GM19463 (cell line): Measurements from ENCODE around the gene MBD5.

Experiments used
- ATAC-seq: cut with Tn5 transposase; IDR thresholded peaks from one replicate; pipeline ENCODE4 v1.9.1; 2021; ENCODE audit warnings: mild to moderate bottlenecking, moderate library complexity; ENCODE audit not compliant: unreplicated experiment

The MBD5 gene

DNA sequence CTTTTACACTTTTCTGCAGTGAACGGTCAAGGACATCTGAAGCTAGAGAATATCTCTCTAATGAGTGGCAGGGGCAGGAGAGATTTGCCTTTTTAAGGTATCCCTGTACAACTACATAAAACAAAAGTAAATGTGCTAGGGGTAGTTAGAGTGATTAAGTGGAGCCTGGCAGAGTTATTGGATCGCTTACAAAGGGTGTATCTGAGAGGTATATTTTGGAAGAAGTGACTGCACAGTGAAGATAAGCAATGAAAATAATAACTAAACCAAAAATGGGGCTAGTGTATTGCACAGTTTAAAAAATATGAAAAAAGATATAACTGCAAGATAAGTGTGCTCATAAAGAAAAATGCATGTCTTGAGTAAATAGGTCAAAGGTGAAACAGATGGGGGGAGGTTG, 430.2 kb downstream of the MBD5 start:
- no peak for ATAC-seq

DNA sequence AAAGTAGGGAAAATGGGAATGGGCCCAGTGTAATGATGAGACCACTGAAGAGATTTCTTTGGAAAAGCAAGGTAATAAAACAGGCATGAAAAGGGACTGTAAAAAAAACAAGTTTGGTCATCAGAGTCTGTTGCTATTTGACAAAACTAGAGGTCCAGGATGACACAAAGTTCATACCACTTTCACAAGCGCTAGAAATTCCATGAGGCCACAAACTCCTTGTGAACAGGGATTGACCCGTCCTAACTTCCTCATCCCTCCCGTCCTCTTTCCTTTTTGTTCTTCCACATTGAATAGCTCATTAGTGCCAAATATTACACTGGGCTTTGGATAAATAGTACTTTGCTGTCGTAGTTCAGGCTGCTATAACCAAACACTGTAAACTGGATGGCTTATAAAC, 434.9 kb downstream of the MBD5 start:
- no peak for ATAC-seq

DNA sequence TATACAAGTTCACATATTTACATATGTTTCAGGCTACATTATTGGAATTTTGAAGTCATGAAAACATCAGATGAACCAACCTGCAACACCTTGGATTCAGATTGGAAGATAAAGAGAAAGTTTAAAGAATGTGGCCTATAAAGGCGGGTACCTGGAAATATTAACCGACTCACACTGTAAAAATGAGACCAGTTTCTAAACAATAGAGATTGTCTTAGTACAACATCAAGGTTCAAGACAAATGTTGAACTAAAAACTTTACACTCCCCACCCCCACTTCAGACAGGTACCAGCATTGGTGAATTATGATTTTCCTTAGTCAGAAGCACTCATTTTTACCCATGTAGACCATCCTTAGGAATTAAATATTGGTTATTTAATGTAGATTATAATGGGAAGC, 437.3 kb downstream of the MBD5 start:
- ATAC-seq, result no peak

DNA sequence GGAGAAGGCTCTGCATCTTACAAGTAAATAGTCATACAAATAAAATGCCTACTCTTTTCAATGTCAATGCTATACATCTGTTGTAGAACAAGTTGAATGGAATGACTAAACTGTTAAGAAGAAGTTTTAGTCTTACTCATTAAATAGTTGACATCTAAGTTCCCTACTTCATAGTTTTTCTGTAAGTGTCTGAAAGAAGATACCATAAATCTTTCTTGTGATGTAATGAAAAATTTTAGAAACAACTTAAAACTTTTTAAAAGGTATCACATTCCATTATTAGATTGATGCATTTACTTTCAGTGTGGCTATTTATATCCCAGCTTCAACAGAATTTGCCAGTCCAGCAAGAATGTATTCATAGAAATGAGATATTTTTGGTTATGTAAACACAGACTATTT, 438.5 kb downstream of the MBD5 start:
- no peak for ATAC-seq

- ATAC-seq, result no peak
These were observed 441.0 kb downstream of the MBD5 start for GRCh38 chr2:148461876-148462275.

DNA sequence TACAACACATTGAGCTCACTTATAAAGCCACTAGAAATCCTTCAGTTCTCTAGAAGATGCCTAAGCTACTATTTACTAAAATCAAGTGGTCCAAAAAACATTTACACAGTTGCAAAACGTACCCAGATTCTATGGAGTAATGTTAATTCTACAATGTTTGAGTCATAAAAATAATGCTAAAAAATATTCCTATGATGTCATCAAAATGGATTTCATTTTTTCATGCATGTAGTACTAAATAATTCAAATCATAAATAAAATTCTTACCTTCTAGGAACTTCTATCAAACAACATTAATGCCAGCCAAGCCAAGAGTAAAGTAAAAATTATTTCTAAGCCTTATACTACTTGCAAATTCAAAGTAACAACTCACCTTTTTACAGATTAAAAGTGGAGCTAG, 454.7 kb downstream of the MBD5 start:
- ATAC-seq, result no peak

- no peak for ATAC-seq
These were observed 458.5 kb downstream of the MBD5 start for GRCh38 chr2:148479398-148479797.

- ATAC-seq, result no peak
These were observed 462.8 kb downstream of the MBD5 start for GRCh38 chr2:148483665-148484064.

- no peak for ATAC-seq
These were observed 463.2 kb downstream of the MBD5 start for GRCh38 chr2:148484066-148484465.

- no peak for ATAC-seq
These were observed 465.8 kb downstream of the MBD5 start for GRCh38 chr2:148486655-148487054.

- ATAC-seq, result no peak
These were observed 466.5 kb downstream of the MBD5 start for GRCh38 chr2:148487439-148487838.

DNA sequence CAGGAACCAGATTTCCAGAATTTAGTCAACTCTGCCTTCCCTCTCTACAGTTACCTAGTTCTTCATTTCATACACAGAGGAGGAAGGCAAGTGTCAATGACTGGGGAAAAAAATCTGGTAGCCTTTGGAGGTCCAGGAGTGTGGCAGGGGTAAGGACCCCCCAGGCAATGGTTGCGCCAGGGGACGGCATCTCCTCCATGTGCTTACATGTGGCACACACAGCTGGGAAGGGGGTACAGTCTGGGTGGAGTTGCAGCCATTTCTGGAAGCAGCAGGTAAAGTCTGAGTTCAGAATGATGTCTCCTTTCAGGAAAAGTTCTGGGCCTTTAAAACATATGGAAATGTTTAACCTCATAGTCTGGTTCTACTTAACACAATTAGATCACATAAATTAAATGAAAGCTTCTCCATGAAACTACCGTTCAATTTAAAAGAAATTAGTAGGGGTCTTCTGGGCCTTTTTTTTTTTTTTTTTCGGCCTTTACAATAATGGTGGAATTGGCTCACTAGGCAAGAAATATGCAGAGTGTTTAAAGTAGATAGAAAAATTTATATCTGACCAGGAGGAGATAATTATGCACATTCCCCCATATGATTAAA, 470.0 kb downstream of the MBD5 start:
- ATAC-seq, result no peak

DNA sequence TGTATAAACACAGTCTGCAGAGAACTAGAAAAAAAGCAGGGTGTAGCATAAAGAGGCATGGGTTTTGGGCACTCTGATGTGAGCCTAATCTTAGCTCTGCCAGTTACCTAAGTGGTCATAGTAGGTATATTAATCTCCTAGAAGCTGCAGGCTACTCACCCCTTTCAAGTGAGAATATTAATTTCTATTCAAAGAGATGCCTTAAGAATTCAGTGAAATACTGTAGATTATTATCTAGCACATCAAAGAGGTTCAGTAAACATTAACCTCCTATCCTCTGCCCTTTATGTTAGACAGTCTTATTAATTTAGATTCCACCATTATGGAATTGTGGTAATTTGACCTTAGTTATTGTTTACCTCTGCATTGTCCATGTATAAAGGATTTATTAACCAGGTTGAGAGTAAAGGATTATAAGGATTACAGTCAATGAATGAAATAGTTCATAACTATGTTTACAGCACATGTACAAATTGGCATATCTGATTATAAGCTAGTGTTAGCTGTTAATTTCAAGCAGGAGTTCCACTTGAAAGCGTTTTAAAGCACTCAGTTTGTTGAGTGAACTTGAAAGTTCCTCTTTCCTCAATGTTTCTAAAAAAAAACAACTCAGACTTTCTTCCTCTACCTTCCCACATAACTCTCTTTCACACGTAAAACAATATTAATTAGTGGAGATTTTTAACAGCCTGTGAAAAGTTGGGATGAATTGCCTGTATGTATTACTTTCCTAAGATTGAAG, 473.1 kb downstream of the MBD5 start:
- ATAC-seq, result peak; percentile 62

- ATAC-seq, result no peak
These were observed 474.7 kb downstream of the MBD5 start for GRCh38 chr2:148495586-148495985.

- no peak for ATAC-seq
These were observed 480.7 kb downstream of the MBD5 start for GRCh38 chr2:148501545-148501944.

DNA sequence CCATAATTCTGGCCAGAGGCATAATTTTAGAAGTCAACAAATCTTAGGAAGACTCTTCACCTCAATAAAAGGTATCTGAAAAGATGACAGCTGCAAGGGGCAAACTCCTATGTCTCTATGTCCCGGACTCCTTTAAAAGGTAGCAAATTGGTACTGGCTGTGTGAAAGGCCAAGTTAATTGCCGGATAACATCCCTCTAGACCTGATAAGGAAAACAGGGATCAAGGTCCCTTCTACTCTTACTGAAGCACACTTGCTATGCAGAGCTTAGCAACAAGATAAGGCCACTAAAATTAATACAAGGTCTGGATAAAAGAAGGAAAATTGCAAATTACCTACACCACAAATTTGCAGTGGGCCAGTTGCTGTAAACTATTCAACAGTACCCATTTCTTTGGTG, 482.6 kb downstream of the MBD5 start:
- no peak for ATAC-seq

GRCh38 chr2:148507970-148508369, 487.1 kb downstream of the MBD5 start:
- no peak for ATAC-seq

DNA sequence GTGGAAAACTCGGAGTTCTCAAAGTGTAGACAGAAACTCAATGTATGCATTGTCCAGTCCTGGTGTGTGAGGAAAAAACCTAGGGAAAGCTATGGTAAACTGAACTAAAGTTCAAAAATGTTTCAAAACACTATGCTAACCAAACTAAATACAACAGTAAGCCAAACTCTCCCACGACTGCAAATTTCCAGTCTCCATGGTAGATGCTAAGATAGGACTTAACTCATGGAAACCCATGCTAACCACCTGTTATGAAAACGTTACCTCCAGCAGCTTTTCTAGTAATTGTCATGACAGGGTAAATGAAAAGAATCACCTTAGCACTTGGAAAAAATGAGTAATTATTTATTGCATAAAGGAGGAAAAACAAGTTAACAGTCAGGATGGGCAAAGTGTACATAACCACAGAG, 488.0 kb downstream of the MBD5 start:
- no peak for ATAC-seq

DNA sequence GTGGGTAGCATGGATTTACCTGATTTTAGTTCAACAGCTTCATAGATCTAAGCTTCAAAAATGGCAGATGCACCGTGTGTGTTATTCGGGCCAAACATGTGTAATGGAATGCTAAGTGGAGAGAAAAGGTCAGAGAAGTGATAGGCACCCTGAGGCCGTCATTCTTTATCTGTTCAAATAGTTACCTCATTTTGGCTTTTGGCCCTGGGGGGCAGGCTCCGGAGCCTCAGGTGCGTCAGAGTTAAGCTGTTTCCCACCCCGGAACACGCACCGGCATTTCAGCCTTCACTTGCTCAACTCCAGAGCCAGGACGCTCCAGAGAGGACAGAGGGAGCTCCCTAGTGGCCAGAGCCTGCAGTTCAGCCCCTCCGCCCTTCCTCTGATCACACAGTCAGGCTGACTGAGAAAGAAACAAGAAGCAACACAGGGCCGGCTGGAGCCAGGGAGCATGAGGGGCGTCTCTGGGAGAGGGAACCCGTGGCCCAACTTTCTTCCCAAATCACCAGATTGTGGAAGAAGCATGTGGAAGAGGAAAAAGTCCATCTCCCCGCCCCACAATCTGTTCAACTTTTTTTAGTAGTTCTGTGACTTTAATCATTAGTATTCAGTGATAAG, 488.5 kb downstream of the MBD5 start:
- peak; percentile 100 for ATAC-seq

GRCh38 chr2:148511883-148512282, 491.0 kb downstream of the MBD5 start:
- no peak for ATAC-seq

GRCh38 chr2:148512501-148512900, 491.6 kb downstream of the MBD5 start:
- no peak for ATAC-seq

- ATAC-seq, result no peak
These were observed 492.5 kb downstream of the MBD5 start for GRCh38 chr2:148513427-148513826.
